K562 (cell line): ENCODE measurements around the gene GABARAP. TPM values are rescaled to one million over a fixed set of nuclear protein-coding genes. Genes with fewer than 3 reads are reported as not detected.

ENCODE experiments used
- FOSL1 ChIP-seq: fragments of 200-800 bp; sonication (Bioruptor generic); conservative IDR thresholded peaks from 2 replicates; pipeline ENCODE4 v1.6.1; 2016; ENCODE audit warnings: missing genetic modification characterization, missing compliant biosample characterization
- MITF ChIP-seq: IDR thresholded peaks from 2 replicates; pipeline ENCODE4 v1.6.1; 2014; ENCODE audit warnings: antibody characterized with exemption
- NEUROD1 ChIP-seq: fragments of 150-350 bp; IDR thresholded peaks from 2 replicates; pipeline ENCODE4 v1.6.1; 2014; ENCODE audit warnings: borderline replicate concordance, low read length, low read depth; ENCODE audit not compliant: partially characterized antibody
- NR4A1 ChIP-seq, 2 experiments: fragments of 250-450 bp in 1 of 2; fragments of 450-650 bp in 1 of 2; sonication (Bioruptor Pico) in 1 of 2; IDR thresholded peaks; 2 replicates each; pipeline versions ENCODE4 v1.4.0 to v1.6.1; 2016 to 2020; ENCODE audit warnings: mild to moderate bottlenecking in 2 of 2, missing compliant biosample characterization in 1 of 2, missing genetic modification characterization in 1 of 2, moderate library complexity in 1 of 2
- PATZ1 ChIP-seq: fragments of 250-450 bp; sonication (Bioruptor Pico); IDR thresholded peaks from 2 replicates; pipeline ENCODE4 v1.5.0; 2020; ENCODE audit warnings: mild to moderate bottlenecking, borderline replicate concordance
- POU5F1 ChIP-seq: fragments of 150-350 bp; IDR thresholded peaks from 2 replicates; pipeline ENCODE4 v1.6.1; 2014; ENCODE audit warnings: borderline replicate concordance, low read length, low read depth, mild to moderate bottlenecking; ENCODE audit not compliant: partially characterized antibody
- PRMT5 ChIP-seq: sonication (generic); formaldehyde crosslinking; IDR thresholded peaks from 2 replicates; pipeline ENCODE4 v1.5.0; 2020; ENCODE audit warnings: missing genetic modification reagents
- PRPF4 ChIP-seq: fragments of 200-400 bp; formaldehyde crosslinking; IDR thresholded peaks from one replicate; pipeline ENCODE4 v1.6.1; 2017; ENCODE audit warnings: low read length, low read depth, mild to moderate bottlenecking; ENCODE audit not compliant: insufficient read depth, poor library complexity, severe bottlenecking
- RBFOX2 ChIP-seq: fragments of 200-400 bp; formaldehyde crosslinking; IDR thresholded peaks from 2 replicates; pipeline ENCODE4 v1.6.1; 2017; ENCODE audit warnings: low read depth, mild to moderate bottlenecking, low read length, moderate library complexity
- REST ChIP-seq, 2 experiments: fragments of 450-650 bp; formaldehyde crosslinking in 1 of 2; IDR thresholded peaks; 2 replicates each; pipeline versions ENCODE4 v1.4.0 to v1.6.1; 2014 to 2020; ENCODE audit warnings: mild to moderate bottlenecking in 2 of 2, borderline replicate concordance in 1 of 2, low read depth in 1 of 2
- SRF ChIP-seq, 2 experiments: fragments of 250-450, 450-650 bp in 1 of 2; sonication (Bioruptor Pico) in 1 of 2; sonication (generic) in 1 of 2; formaldehyde crosslinking; IDR thresholded peaks; 2 replicates each; pipeline versions ENCODE4 v1.5.0 to v1.5.1; 2020 to 2022; ENCODE audit warnings: mild to moderate bottlenecking in 1 of 2, missing genetic modification reagents in 1 of 2
- polyA plus RNA-seq, 8 experiments: library from polyadenylated mRNA; depleted of rRNA in 4 of 8; stranded (reverse) in 5 of 8; unstranded in 3 of 8; fragments of >200 nt; fragmentation: Nextera tagmentation in 2 of 8; fragmentation: Illumina TruSeq in 1 of 8; extraction: Ambion mirVana in 2 of 8; extraction: Trizol in 1 of 8; gene quantifications; 2 replicates each; pipeline versions ENCODE4 v1.2.1 to v1.2.3, GENCODE V29; 2011 to 2014; ENCODE audit warnings: inconsistent platforms in 1 of 8, missing spikeins in 1 of 8
- total RNA-seq, 7 experiments: library from RNA; depleted of rRNA in 6 of 7; stranded (reverse); fragments of >200 nt in 6 of 7; fragmentation: Illumina TruSeq in 2 of 7; extraction: Trizol in 2 of 7; gene quantifications; 2 replicates each; pipeline versions ENCODE4 v1.2.1 to v1.2.3, GENCODE V29; 2011 to 2021; ENCODE audit warnings: low replicate concordance in 1 of 7

Gene GABARAP
- total and polyA plus RNA-seq, 9 of the 15 experiments (the other 6 are each of a cell fraction or from before 2014, with no cell fraction given) = 47.5 to 373 (median 152) TPM

GRCh38 chr17:7219812-7220592 lies 22.2 kb downstream of the GABARAP start, which contains the start of the genes ACADVL and DLG4 (continued):
- 0 out of 2 replicates have a peak, but pooled peaks have one; percentile 15 for TF ChIP-seq PATZ1
- TF ChIP-seq SRF (CRISPR knock-in tag; IDR thresholded peaks at IDR 0.05) = 0 out of 4 replicates have a peak, but pooled peaks of 1 of the 2 experiments have one; percentile 49
- no peak for TF ChIP-seq POU5F1
- no peak for TF ChIP-seq NEUROD1
- TF ChIP-seq FOSL1 (tag) = peak; percentile 92
- 0 out of 2 replicates have a peak, but pooled peaks have one; percentile 5 for TF ChIP-seq NR4A1 (CRISPR knock-in tag; IDR thresholded peaks at IDR 0.05)
- TF ChIP-seq NR4A1 (tag; IDR thresholded peaks at IDR 0.05) = no peak
- TF ChIP-seq PRMT5 (CRISPR knock-in tag) = no peak
- no peak for TF ChIP-seq REST (IDR thresholded peaks at IDR 0.05; ENCODE audit: borderline replicate concordance)
- peak; percentile 47; the same call in 1 of the 2 replicates for TF ChIP-seq REST (CRISPR knock-in tag; IDR thresholded peaks at IDR 0.05; ENCODE audit: low read depth)
- peak; percentile 86 for TF ChIP-seq RBFOX2
- TF ChIP-seq MITF = no peak
- TF ChIP-seq PRPF4 = no peak
